RWPE2 (cell line): ENCODE data around the gene NECAB3.
"Not testable (repeated sequence)": the region's sequence is repeated elsewhere in the genome, so short reads cannot be mapped to it uniquely, and the experiment has no call there.

Experiments used
- ATAC-seq: fragments of 200-7000 bp; cut with Tn5 transposase; 3 replicates; pipeline ENCODE4 v1.9.1; 2021; ENCODE audit warnings: low read depth
- DNase-seq: peaks from one replicate; pipeline ENCODE4 v3.0.0-alpha.2; 2020; ENCODE audit warnings: low spot score
- H3K27ac ChIP-seq: fragments of 450-650 bp; 2 replicates; pipeline ENCODE4 v1.5.1; 2017; ENCODE audit warnings: mild to moderate bottlenecking; ENCODE audit not compliant: poor library complexity, severe bottlenecking
- H3K27me3 ChIP-seq: fragments of 250-450 bp; sonication (Bioruptor Pico); 2 replicates; pipeline ENCODE4 v1.5.1; 2021; ENCODE audit warnings: mild to moderate bottlenecking, moderate library complexity; ENCODE audit not compliant: insufficient read depth, poor library complexity, severe bottlenecking
- H3K36me3 ChIP-seq: fragments of 250-450 bp; sonication (Bioruptor Pico); 2 replicates; pipeline ENCODE4 v1.5.1; 2020; ENCODE audit warnings: low read depth, mild to moderate bottlenecking, moderate library complexity
- H3K4me1 ChIP-seq: fragments of 250-450 bp; sonication (Bioruptor Pico); 2 replicates; pipeline ENCODE4 v1.5.1; 2021; ENCODE audit warnings: mild to moderate bottlenecking, moderate library complexity; ENCODE audit not compliant: insufficient read depth, poor library complexity, severe bottlenecking
- H3K4me3 ChIP-seq: fragments of 250-450 bp; sonication (Bioruptor Pico); 2 replicates; pipeline ENCODE4 v1.5.1; 2021; ENCODE audit warnings: mild to moderate bottlenecking, moderate library complexity; ENCODE audit not compliant: severe bottlenecking
- H3K9me3 ChIP-seq: fragments of 250-450 bp; sonication (Bioruptor Pico); 2 replicates; pipeline ENCODE4 v1.5.1; 2021; ENCODE audit warnings: mild to moderate bottlenecking, moderate library complexity; ENCODE audit not compliant: severe bottlenecking
- CTCF ChIP-seq: fragments of 450-650 bp; IDR thresholded peaks from one replicate; pipeline ENCODE4 v1.5.1; 2017; ENCODE audit warnings: mild to moderate bottlenecking, moderate library complexity; ENCODE audit not compliant: poor library complexity, severe bottlenecking

NECAB3 gene

GRCh38 chr20:33701629-33702450 is 27.6 kb upstream of the NECAB3 start:
- no peak for TF ChIP-seq CTCF
- ATAC-seq: no peak
- no peak for DNase-seq
- Histone ChIP-seq H3K4me1 (no peaks in the 10 kb centered on the region), H3K4me3 (no peak overlapping the region), H3K27me3 (no peaks in the 10 kb centered on the region), H3K36me3 (peaks cover 5% of the 10 kb centered on the region), H3K27ac (no peak overlapping the region), H3K9me3 (peaks cover 6% of the 10 kb centered on the region)

GRCh38 chr20:33700696-33701441 is 26.6 kb upstream of the NECAB3 start:
- not testable (repeated sequence) for H3K4me1 ChIP-seq, H3K27ac ChIP-seq, H3K4me3 ChIP-seq, DNase-seq, H3K9me3 ChIP-seq, H3K27me3 ChIP-seq, ATAC-seq, H3K36me3 ChIP-seq

DNA sequence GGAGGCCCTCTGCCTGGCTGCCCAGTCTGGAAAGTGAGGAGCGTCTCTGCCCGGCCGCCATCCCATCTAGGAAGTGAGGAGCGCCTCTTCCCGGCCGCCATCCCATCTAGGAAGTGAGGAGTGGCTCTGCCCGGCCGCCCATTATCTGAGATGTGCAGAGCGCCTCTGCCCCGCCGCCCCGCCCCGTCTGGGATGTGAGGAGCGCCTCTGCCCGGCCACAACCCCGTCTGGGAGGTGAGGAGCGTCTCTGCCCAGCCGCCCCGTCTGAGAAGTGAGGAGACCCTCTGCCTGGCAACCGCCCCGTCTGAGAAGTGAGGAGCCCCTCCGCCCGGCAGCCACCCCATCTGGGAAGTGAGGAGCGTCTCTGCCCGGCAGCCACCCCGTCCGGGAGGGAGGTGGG is 24.7 kb upstream of the NECAB3 start:
- ATAC-seq, H3K27ac ChIP-seq, H3K9me3 ChIP-seq, H3K36me3 ChIP-seq, H3K4me1 ChIP-seq, DNase-seq, H3K4me3 ChIP-seq, H3K27me3 ChIP-seq: not testable (repeated sequence)

GRCh38 chr20:33697129-33697528 is 22.9 kb upstream of the NECAB3 start:
- no peak for TF ChIP-seq CTCF
- Histone ChIP-seq H3K27ac (no peak overlapping the region), H3K4me1 (no peaks in the 10 kb centered on the region), H3K27me3 (no peaks in the 10 kb centered on the region), H3K36me3 (no peaks in the 10 kb centered on the region), H3K9me3 (peaks cover 6% of the 10 kb centered on the region), H3K4me3 (no peak overlapping the region)
- ATAC-seq (no peak), DNase-seq (no peak)

GRCh38 chr20:33696448-33696847 is 22.2 kb upstream of the NECAB3 start:
- H3K4me3 ChIP-seq: no peak overlapping the region
- H3K36me3 ChIP-seq: no peaks in the 10 kb centered on the region
- DNase-seq (no peak), ATAC-seq (no peak)
- no peaks in the 10 kb centered on the region for H3K4me1 ChIP-seq
- H3K27ac ChIP-seq: no peak overlapping the region
- H3K27me3 ChIP-seq: no peaks in the 10 kb centered on the region
- TF ChIP-seq CTCF: no peak
- peaks cover 6% of the 10 kb centered on the region for H3K9me3 ChIP-seq
